HG03175 (cell line): ENCODE measurements around the gene DENND6B.

ENCODE experiments used
- ATAC-seq: cut with Tn5 transposase; IDR thresholded peaks from one replicate; pipeline ENCODE4 v1.9.1; 2021; ENCODE audit warnings: mild to moderate bottlenecking, moderate library complexity; ENCODE audit not compliant: unreplicated experiment

DENND6B gene

DNA sequence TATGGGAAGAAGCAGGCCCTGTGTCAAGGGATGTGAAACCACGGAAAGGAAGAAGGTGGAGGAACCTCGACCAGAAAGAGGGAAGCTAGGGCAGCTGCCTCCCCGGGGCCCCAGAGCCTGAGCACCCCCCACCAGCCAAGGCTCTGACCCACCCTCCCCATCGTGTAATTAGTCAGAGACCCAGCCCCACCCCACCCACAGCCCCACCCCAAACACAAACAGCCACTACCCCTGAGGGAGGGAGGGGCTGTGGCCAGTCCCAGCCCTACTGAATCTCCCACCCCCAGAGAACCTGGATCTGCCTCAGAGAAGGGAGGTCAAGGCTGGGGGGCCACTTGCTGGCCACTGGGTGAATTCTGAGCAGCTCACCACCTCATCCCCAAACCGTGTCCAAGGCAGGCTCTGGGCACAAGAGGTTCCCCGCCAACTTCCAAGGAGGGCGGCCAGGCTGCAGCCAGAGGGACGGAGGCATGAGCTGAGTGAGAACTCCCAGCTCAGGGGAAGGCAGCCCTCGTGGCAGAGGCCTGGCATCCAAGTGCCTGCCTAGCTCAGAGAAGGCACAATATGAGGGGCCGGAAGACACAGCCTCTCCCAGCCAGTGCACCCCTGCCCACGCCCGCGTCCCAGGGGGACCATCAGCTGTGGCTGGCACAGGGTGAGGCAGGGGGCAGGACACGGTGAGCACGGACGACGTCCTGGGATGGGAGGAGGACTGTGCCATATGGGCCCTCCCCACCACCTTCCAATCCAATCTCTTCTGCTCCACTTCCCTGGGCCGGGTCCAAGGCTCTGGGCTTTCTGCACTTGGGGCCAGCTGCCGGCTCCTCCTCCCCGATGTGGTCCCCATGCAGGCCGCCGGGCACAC is 22.1 kb downstream of the DENND6B start:
- ATAC-seq, result no peak

DNA sequence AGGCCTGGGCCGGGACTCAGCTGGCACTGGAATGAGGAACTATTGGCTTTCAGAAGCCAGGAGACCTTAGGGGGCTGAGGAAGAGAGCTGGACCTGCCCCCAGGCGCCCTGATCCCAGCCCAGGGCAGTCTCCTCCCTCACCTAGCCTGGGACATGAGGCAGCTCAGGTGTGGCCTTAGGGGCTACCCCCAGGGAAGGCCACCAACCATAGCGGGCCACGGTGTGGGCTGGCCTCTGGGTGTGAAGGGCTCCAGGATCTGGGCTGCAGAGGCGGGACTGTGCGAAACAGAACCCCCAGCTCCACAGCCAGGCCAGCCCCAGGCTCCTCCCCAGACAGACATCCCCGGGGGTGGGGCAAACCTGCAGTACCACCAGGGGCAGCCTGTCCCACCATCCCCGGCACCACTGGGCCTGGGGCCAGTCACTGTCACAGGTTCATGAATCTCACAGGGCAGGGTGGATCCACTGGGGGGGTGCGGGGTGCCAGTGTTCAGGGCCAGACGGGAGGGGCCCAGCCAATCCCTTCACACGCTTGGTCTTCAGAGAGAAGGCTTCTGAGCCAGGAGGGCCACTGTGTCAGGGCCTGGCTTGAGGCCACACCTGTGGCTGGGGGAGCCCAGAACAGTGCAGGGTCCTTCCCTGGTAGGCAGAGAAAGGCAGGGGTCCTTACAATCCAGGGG is 22.8 kb downstream of the DENND6B start:
- ATAC-seq, result no peak

DNA sequence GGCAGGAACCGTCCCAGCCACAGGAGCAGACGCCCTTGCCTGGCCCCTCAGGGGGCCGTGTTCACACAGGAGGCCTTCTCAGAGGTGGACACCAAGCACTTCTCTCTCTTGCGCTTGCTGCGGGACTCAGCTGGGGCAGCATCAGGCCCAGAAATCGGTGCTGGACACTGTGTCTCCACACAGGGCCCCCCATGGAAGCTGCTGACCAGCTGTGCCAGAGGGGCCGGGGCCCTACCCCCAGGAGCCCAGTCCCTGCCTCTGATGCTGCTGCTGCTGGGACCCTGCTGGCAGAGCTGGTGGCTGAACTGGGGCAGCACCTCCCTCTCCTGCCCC is 23.3 kb downstream of the DENND6B start:
- ATAC-seq, result no peak

DNA sequence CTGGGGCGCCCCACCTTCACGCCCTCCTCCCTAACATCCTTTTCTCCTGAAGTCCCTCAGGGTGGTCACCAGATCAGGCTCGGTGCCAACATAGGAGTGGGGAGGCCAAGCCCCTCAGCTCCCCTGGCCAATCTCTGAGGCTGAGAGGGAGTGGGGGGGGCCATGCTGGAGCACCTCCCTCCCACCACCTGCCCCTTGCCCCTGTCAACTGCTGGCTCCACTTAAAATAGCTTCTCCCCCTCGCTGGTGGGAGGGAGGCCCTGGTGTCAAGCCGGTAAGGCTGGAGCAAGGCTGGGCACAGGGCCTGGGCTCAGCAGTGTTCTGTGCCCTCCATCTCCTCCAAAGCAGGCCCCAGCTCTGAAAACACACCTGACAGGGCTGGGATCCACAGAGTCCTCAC is 24.2 kb downstream of the DENND6B start:
- no peak for ATAC-seq

DNA sequence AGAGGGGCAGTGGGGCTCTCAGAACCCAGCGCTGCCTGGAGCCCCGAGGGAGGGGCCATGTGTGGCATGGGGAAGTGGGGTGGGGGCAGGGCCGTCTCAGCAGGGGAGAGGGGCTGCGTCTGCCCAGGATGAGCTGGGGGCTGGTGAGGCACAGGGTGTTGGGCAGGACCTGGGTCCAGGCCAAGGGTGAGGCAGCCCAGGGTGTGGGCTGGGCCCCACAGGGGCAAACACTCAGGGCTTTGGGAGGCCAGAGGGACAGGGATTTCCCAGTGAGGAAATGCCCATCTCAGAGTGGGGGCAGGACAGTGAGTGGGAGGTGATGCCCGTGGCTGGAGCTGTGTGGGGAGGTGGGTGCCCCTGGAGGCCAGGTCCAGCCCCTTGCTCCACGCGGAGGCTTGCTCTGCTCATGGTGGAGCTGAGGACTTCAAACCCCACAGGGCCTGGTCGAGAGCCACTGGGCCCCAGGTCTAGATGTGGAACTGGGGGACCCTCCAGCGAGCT is 24.7 kb downstream of the DENND6B start:
- no peak for ATAC-seq

DNA sequence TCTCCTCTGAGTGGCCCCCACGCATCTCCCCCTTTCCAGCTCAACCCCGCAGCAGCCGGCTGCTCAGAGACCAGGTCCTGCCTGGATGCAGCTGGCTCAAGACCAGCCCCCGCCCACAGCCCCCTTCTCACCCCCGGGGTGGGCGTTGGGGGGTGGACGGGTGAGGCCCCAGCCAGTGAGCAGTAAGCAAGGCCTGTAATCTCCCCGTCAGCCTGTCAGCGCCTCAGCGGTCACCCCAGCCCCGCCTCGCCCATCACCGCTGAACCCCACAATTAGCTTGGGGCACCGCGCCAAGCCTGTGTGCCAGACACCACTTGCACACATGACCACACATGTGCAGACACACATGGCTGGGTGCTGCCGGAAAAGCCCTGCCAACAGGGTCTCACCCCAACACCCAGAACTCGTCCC is 25.2 kb downstream of the DENND6B start:
- ATAC-seq, result no peak

DNA sequence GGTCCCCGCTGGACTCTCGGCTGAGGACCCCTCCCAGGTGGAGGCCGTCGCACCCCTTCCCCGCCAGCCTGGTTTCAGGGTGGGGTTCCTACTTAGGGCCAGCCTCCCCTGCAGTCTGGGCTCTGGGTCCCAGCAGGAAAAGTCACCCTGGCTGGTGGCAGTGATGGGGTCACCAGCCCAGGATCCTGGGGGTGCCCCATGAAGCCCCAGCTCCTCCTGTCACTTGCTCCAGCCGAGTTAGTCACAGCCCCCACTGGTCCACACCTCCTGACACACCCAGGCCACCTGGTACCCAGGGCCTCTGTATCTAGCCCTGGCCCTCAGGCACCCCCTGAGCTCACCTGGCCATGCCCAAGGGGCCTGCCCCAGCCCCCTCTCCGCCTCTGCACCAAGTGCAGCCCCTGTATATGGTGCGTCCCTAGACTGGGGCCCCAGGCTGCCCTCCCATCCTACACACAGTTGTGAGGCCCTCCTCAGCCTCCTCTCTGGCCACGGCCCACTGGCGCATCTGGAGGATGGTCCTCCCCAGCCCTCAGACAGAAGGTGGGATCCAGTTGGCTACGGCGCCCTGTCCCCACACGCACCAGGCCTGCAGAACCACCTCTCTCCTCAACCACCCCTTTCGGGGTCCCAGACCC is 26.1 kb downstream of the DENND6B start:
- no peak for ATAC-seq

DNA sequence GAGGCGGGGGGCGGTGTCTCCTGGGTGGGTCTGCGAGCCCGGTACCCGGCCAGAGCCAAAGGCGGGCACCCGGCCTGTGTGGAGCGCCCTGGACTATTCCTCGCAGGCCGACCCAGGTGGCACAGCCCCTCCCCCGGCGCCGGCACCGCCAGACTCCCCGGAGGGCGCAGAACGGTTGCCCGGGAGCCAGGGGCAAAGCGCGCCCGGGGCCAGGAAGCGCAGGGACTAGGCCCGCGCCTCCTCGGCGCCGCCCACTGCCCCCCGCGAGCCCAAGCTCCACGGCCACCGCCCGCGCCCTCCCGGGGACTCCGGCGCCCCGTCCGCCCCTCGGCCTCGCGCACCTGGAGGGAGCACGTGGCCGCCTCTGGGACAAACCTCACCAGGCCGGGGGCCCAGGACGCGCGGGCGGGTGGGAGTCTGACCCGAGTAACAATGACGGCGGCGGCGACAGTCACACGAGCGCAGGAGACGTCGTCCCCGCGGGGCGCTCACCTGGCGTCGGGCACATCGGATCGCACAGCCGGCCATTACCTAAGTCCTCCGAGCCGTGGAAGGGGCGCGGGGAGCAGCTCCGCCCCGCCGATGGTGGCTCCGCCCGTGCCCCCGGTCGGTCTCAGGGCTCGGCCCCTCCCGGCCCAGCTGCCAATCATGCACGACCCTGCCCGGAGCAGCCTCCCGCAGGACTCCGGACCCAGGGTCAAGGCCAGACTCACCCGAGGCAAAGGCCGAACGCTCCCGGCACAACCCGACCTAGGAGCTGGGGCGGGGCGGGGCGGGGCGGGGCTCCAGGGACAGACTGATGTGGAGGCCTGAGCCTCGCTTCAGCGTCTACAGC is 26.8 kb downstream of the DENND6B start:
- ATAC-seq, result no peak

DNA sequence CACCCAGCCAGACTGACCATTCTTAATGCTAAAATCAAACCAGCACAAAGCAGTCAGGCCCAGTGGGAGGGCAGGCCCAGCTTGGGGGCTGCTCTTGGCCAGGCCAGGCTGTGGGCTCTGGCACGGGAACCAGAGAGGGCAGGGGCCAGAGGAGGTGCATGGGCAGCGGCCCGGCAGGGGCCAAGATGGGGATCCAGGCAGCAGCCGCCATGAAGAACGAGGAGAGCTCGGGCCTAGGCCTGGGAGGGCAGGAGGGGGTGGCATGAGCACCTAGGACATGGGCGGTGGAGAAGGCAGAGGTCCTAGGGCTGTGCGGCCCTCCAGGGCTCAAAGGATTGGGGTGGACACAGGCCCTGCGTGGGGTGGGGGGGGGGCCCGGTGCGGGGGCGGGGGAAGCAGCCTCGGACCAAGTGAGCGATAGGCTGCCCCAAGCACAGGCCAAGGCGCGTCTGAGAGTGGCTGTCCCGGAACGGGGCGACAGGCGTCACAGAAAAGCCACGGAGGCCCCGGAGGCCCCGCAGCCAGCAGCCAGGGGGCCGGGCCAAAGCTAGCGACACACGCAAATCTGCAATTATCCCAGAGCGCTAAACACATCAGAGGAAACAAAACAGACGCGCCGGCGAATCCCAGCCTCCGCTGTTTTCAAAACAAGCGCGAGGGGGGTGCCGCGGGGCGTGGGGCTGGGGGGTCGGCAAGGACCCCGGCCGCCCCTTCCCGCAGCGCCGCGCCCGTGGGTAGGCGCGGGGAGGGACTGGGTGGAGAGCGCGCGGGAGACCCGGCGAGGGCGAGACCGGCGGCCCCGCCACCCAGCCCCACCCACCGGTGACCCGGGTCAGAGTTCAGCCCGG is 27.7 kb downstream of the DENND6B start:
- ATAC-seq, result no peak

DNA sequence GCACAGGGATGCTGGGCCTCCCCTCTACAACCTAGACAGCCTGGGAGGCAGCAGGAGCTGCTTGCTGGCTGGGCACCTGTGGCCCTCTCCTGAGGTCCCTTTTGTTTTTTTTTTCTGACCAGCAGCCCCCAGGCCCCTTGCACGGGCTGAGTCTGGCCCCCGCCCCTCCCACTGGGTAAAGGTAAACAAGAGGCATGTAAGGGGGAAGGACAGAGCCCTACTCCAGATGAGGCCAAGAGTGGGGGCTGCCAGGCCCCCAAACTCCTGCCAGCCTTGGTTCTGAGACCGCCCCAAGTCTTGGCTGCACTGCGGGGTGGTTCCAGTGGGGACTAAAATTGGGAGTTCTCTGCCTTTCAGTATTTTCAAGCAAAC is 28.6 kb downstream of the DENND6B start:
- ATAC-seq, result no peak

DNA sequence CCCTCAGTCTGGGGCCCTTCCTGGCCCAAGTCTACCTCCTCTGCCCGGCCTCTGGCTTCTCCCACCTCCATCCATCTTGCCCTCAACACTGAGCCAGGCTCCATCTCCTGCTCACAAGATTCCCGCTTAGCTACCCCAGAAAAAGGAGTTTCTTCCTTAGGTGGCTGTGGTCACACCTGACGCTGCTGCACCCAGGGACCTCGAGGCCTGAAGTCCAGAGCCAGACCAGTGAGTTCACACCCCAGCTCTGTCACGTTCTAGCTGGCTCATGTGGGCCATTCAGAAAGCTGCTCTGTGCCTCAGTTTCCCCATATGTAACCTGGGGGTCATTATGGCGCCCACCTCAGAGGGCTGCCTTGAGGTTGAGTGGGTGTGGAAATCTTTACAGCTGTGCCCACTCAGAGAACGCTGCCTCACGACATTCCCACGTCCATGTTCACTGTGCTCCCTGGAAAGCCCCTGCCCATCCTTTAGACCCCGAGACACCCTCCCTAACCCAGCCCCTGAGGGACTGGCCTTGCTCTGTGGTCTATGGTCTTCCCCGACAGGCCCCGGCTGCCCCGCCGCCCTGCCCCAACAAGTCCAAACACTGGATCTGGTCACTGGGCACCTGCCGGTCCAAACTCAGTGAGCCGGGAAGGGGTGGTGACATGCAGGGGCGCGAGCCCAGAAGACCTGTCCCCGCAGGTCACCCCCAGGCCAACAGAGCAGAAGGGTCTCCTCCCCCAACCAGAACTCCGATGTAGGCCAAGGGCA is 29.1 kb downstream of the DENND6B start:
- no peak for ATAC-seq

DNA sequence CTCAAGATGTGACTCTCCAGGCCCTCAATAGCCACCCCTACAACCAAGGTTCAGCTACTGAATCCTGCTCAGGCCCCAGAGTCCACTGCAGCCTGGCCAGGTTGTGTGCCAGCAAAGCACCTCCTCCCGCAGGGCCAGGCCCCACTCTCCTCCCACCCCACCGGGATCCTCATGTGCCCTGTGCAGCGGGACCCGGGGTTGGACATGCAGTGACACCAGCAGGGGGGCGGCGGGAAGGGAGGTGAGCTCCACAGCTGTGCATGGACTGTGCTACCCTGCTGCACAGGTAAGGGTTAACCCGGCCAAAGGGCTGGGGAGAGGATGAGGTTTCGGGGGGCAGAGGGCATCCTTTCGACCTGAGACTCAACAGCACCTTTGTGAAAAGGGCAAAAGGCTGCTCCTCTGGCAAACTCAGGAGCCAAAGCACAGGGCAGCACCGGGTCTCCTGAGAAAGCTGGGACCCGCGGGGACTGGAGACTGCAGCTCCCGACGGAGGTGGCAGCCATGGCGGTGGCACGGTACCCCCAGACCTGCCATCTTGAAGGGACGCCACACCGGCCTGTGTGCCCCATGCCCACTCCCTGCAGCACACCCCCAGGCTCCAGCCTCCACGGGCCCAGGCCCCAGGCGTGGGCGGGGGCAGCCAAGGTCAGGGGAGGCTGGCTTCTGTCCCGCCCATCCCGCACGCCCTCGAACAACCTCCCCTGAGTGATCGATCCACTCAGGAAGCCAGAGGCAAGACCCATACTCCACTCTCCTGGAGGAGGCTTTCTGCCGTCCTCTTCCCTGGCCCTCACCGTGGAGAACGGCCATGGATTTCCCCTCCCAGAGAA is 29.9 kb downstream of the DENND6B start:
- no peak for ATAC-seq

DNA sequence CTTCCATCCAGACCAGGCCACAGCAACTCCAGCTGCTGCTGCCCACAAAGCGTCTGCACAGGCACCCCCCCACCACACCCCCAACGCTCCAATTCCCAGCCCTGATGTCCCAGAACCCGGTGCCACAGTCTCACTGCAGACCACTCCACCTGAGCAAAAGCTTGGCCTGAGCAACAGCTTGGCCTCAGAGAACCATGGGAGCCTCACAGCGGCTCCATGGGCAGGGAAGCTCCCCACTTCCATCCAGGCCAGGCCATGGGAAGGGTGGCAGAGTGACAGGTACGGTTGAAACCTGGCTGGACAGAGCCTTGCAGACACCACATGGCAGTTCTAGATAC is 32.5 kb downstream of the DENND6B start:
- ATAC-seq, result no peak

DNA sequence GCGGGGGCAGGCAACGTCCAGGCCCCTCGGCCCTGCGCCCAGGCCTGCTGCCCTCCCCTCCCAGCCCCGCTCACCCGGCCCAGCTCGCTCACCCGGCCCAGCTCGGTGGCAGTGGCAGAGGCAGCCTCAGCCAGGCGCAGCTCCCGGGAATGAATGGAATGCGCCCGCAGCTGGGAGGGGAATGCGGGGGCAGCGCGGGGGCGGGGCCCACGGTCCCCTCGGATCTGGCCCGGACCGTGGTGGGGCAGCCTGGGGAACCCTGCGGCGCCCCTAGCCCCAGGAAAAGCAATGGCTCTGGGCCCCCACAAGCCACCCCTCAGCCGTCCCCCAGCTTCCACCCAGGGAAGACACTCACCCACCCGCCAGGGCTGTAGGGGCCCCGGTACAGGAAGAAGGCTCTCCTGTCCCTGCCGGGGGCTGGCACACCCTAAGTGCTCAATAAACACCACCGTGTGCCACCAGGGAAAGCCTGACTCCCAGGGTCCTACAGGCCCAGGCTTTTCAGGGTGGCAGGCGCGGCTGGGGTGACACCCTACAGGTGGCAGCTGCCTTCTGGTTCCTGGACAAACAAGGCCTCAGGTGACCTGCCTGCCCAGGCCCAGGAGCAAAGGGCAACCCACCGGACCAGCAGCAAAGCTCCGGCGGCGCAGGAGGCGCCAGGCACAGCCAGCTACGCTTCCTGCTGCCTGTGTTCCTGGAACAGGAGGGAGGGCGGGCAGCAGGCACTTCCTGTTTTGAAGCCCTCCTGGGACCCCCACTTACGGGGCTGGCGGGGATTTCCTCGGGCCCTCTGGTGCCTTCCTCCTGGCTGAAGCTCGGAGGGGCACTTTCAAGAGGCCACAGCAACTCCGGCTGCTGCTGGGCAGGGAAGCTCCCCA is 33.1 kb downstream of the DENND6B start:
- no peak for ATAC-seq

DNA sequence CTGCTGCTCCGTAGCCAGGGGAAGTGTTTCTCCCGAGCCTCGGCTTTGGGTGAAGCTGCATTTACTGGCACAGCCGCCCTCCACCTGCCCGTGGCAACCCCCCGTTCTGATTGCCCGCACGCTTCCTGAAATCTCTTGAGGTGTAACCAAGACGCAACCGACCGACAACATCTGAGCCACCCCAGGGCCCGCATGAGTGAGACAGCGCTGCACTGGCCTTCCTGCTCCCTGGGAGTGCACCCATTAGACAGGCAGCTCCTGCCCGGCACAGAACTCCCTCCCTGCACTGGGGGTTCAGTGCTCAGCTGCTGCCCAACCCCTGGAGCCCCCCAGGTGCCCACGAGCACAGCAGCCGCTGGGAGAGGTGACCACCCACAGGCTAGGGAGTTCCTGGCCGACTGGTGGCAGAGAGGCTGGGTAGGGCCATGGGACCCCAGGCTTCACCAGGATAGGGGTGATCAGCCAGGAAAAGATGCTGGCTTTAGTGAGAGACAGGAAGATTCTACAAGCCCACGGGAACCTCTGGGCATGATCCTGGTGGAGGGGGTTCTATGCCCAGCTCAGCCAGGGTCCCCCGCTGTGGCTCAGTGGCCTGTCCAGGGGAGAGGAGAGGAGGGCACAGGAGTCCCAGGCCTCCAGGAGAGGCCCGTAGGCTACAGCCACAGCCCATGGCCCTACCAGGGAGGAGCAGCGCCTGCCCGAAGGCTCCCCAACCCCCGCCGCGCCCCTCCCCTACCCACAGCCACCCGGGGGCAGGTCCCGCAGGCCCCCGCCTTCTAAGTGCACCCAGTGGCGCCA is 34.0 kb downstream of the DENND6B start:
- ATAC-seq, result no peak

DNA sequence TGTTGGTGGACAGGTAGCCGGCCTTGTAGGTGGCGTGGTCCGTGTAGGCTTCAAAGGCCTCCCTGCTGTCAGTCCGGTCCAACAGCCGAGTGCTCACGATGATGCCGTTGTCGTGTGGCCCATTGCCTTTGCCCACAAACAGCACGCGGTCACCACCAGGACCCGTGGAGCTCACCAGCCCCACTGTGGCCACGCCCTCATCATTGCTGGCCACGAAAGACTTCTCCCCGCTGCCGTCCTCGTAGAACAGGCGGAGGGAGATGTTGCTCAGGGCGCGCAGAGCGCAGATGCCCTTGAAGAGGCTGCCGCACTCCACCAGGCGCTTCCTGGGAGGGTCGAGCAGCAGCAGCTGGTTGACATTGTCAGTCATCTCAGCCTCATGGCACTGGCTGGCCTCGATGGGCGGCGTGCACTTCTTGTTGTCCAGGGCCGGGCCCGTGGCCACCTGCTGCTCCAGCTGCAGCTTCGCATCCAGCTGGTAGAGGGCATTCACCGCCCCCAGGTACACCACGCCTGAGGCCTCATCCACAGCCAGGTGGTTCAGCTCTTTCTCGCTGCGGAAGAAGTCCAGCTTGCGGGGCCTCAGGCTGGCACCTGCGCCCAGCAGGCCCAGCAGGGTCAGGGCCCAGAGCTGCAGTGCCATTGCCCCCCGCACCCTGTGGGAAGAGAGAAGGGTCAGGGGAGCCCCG is 36.7 kb downstream of the DENND6B start:
- no peak for ATAC-seq
